ENCODE data around the gene PARN.
A peak's percentile ranks its signal among the peaks of the same experiment; 100 is the strongest.

Gene PARN

GRCh38 chr16:14486520-14487303, 143.3 kb downstream of the PARN start (continued):
- TF ChIP-seq ZNF768 (tag by site-specific recombination; IDR thresholded peaks at IDR 0.05) (no peak), ZNF354C (tag by site-specific recombination; IDR thresholded peaks at IDR 0.05; ENCODE audit: borderline replicate concordance, low read depth) (no peak), INSM2 (tag by site-specific recombination; IDR thresholded peaks at IDR 0.05) (peak; percentile 78; the same call in 1 of the 2 replicates), ZBTB44 (tag by site-specific recombination; IDR thresholded peaks at IDR 0.05) (peak; percentile 70), ZNF707 (tag by site-specific recombination; IDR thresholded peaks at IDR 0.05) (no peak), ZNF391 (tag by site-specific recombination; IDR thresholded peaks at IDR 0.05; ENCODE audit: borderline replicate concordance, low read depth) (no peak), ZBTB8A (tag by site-specific recombination; IDR thresholded peaks at IDR 0.05) (0 out of 2 replicates have a peak, but pooled peaks have one; percentile 30), ZNF830 (tag by site-specific recombination; IDR thresholded peaks at IDR 0.05; ENCODE audit: low read depth) (no peak), ZNF654 (tag by site-specific recombination; IDR thresholded peaks at IDR 0.05; ENCODE audit: low read depth) (no peak), ZNF600 (tag by site-specific recombination; IDR thresholded peaks at IDR 0.05) (peak; percentile 95), REPIN1 (tag by site-specific recombination; IDR thresholded peaks at IDR 0.05; ENCODE audit: low read depth) (no peak), ZNF843 (tag by site-specific recombination; IDR thresholded peaks at IDR 0.05) (no peak), ZNF341 (tag by site-specific recombination; IDR thresholded peaks at IDR 0.05; ENCODE audit: low read depth) (peak; percentile 65), ZSCAN30 (tag by site-specific recombination; IDR thresholded peaks at IDR 0.05) (peak; percentile 42), ZNF76 (tag by site-specific recombination; IDR thresholded peaks at IDR 0.05; ENCODE audit: borderline replicate concordance, low read depth) (0 out of 2 replicates have a peak, but pooled peaks have one; percentile 40), IKZF3 (tag by site-specific recombination; IDR thresholded peaks at IDR 0.05) (peak; percentile 41; the same call in 1 of the 2 replicates), ZFP69B (tag by site-specific recombination; IDR thresholded peaks at IDR 0.05) (peak; percentile 30; the same call in 1 of the 2 replicates)
- TF ChIP-seq, protein P1, sequence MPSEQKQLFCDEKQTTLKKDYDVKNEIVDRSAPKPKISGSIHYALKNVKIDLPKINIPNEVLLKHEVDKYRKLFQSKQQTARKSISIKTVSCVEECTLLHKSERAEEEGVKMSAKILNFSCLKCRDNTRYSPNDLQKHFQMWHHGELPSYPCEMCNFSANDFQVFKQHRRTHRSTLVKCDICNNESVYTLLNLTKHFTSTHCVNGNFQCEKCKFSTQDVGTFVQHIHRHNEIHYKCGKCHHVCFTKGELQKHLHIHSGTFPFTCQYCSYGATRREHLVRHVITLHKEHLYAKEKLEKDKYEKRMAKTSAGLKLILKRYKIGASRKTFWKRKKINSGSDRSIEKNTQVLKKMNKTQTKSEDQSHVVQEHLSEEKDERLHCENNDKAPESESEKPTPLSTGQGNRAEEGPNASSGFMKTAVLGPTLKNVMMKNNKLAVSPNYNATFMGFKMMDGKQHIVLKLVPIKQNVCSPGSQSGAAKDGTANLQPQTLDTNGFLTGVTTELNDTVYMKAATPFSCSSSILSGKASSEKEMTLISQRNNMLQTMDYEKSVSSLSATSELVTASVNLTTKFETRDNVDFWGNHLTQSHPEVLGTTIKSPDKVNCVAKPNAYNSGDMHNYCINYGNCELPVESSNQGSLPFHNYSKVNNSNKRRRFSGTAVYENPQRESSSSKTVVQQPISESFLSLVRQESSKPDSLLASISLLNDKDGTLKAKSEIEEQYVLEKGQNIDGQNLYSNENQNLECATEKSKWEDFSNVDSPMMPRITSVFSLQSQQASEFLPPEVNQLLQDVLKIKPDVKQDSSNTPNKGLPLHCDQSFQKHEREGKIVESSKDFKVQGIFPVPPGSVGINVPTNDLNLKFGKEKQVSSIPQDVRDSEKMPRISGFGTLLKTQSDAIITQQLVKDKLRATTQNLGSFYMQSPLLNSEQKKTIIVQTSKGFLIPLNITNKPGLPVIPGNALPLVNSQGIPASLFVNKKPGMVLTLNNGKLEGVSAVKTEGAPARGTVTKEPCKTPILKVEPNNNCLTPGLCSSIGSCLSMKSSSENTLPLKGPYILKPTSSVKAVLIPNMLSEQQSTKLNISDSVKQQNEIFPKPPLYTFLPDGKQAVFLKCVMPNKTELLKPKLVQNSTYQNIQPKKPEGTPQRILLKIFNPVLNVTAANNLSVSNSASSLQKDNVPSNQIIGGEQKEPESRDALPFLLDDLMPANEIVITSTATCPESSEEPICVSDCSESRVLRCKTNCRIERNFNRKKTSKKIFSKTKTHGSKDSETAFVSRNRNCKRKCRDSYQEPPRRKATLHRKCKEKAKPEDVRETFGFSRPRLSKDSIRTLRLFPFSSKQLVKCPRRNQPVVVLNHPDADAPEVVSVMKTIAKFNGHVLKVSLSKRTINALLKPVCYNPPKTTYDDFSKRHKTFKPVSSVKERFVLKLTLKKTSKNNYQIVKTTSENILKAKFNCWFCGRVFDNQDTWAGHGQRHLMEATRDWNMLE (tag by site-specific recombination; conservative IDR thresholded peaks at IDR 0.05; ENCODE audit: low read depth) = 0 out of 2 replicates have a peak, but pooled peaks have one; percentile 23
- TF ChIP-seq, protein P2, sequence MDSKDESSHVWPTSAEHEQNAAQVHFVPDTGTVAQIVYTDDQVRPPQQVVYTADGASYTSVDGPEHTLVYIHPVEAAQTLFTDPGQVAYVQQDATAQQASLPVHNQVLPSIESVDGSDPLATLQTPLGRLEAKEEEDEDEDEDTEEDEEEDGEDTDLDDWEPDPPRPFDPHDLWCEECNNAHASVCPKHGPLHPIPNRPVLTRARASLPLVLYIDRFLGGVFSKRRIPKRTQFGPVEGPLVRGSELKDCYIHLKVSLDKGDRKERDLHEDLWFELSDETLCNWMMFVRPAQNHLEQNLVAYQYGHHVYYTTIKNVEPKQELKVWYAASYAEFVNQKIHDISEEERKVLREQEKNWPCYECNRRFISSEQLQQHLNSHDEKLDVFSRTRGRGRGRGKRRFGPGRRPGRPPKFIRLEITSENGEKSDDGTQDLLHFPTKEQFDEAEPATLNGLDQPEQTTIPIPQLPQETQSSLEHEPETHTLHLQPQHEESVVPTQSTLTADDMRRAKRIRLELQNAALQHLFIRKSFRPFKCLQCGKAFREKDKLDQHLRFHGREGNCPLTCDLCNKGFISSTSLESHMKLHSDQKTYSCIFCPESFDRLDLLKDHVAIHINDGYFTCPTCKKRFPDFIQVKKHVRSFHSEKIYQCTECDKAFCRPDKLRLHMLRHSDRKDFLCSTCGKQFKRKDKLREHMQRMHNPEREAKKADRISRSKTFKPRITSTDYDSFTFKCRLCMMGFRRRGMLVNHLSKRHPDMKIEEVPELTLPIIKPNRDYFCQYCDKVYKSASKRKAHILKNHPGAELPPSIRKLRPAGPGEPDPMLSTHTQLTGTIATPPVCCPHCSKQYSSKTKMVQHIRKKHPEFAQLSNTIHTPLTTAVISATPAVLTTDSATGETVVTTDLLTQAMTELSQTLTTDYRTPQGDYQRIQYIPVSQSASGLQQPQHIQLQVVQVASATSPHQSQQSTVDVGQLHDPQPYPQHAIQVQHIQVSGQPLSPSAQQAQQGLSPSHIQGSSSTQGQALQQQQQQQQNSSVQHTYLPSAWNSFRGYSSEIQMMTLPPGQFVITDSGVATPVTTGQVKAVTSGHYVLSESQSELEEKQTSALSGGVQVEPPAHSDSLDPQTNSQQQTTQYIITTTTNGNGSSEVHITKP (tag by site-specific recombination; IDR thresholded peaks at IDR 0.05) = peak; percentile 61

All from HEK293 (cell line).